ENCODE measurements around the gene OR14J1.

DNA sequence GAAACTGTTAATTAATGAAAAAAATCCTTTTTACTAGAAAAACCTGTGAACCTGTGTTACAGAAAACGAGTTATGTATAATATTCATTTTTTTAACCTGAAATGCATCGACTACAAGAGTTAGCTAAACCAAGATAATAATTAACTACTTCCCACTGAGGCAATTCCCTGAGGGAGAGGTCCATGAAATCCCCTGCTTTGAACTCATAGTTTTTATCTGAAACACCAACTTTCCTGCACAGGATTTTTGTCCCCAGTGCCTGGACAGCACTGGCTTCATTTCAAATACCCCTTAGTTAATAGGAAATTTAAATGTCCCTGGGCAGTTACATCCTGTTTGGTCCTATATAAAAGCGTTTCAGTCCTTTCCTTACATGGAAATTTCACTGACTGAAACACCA, at the start of gene OR14J1:
- TF ChIP-seq, protein P1, sequence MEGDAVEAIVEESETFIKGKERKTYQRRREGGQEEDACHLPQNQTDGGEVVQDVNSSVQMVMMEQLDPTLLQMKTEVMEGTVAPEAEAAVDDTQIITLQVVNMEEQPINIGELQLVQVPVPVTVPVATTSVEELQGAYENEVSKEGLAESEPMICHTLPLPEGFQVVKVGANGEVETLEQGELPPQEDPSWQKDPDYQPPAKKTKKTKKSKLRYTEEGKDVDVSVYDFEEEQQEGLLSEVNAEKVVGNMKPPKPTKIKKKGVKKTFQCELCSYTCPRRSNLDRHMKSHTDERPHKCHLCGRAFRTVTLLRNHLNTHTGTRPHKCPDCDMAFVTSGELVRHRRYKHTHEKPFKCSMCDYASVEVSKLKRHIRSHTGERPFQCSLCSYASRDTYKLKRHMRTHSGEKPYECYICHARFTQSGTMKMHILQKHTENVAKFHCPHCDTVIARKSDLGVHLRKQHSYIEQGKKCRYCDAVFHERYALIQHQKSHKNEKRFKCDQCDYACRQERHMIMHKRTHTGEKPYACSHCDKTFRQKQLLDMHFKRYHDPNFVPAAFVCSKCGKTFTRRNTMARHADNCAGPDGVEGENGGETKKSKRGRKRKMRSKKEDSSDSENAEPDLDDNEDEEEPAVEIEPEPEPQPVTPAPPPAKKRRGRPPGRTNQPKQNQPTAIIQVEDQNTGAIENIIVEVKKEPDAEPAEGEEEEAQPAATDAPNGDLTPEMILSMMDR (IDR thresholded peaks at IDR 0.05): no peak
- TF ChIP-seq POLR2A (IDR thresholded peaks at IDR 0.05; ENCODE audit: low read depth) (no peak), EP300 (IDR thresholded peaks at IDR 0.05) (no peak)
